NCI-H2227 treated with DMSO at 0.1 percent for 48 hours (cell line): ENCODE data around the gene SPAG9.
"Not testable (repeated sequence)": the region's sequence is repeated elsewhere in the genome, so short reads cannot be mapped to it uniquely, and the experiment has no call there.

Source experiments
- DNase-seq: peaks from one replicate; lab custom pipeline; 2025; lab: John Stamatoyannopoulos, UW

The SPAG9 gene

GRCh38 chr17:51142597-51142996 lies 21.9 kb upstream of the SPAG9 start:
- DNase-seq, result no peak

DNA sequence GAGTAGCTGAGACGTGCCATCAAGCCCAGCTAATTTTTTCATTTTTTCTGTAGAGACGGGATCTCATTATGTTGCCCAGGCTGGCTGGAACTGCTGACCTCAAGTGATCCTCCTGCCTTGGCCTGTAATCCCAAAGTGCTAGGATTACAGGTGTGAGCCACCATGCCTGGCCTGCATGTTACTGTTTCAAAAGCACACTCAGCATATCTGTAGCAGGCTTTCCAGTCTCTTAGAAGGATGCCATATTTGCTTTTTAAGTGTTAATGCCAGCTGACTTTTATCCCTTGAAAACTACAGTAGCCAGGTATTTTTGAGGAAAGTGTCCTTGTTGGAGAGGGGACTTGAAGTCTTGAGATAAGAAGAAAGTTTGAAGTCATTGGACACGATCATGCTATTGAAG lies 15.3 kb upstream of the SPAG9 start:
- DNase-seq, result no peak

DNA sequence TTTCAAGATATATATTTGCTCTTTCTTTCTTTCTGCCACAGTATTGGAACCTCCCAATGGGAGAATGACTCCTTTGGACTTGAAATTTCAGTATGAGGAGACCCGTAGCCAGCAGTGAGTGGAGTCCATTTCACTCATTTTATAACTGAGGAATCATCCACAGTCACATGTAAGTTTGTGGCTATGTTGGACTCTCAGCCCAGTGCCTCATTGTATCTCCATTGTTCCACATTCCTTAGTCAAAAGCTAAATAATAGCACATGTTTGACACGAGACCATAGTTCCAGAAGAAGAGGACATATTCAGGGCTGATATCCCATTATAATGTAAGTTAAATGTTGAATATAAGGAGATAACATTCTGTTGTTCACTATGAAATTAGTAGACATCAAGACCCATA lies 12.7 kb upstream of the SPAG9 start:
- DNase-seq, result no peak

DNA sequence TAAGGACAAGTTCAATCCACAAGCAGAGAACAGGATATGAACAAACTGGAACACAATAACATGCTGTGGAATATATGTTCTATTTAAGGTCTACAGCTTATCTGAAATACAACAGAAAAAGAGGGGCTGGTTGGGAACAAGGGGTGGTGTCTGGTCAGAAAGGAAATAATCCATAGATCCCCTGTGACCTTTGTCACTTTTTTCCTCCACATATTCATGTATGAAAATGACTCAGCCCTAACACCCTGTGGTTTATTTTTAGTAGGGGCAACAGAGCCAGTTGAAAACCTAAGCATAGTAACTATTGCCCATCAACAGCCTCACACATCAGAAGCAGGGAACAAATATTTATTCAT lies 12.3 kb upstream of the SPAG9 start:
- DNase-seq, result no peak

GRCh38 chr17:51128076-51128475 lies 7.4 kb upstream of the SPAG9 start:
- no peak for DNase-seq

DNA sequence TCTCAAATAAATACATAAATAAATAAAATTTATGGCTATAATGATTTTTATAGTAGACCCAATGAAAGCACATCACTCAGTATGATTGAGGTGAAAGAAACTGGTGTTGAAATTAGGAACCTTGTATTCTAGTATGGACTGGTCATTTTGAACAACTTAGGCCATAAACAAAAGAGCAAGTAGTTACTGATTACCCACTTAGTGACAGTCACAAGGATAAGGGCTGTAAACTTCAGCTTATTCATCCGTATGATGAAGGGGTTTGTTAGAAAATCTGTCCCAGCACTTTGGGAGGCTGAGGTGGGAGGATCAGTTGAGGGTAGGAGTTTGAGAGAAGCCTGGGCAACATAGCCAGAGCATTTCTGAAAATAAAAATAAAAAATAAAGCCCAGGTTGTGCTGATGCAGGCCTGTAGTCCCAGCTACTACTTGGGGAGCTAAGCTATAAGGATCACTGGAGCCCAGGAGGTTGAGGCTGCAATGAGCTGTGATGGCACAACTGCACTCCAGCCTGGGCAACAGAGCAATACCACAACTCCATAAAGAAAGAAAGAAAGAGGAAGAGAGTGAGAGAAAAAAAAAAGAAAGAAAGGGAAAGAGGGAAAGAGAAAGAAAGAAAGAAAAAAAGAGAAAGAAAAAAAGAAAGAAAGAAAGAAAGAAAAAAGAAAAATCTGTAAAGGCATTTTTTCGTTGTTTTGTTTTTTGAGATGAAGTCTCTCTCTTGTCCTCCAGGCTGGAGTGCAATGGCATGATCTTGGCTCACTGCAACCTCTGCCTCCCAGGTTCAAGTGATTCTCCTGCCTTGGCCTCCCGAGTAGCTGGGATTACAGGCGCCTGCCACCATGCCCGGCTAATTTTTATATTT lies 4.2 kb upstream of the SPAG9 start:
- DNase-seq, result no peak

DNA sequence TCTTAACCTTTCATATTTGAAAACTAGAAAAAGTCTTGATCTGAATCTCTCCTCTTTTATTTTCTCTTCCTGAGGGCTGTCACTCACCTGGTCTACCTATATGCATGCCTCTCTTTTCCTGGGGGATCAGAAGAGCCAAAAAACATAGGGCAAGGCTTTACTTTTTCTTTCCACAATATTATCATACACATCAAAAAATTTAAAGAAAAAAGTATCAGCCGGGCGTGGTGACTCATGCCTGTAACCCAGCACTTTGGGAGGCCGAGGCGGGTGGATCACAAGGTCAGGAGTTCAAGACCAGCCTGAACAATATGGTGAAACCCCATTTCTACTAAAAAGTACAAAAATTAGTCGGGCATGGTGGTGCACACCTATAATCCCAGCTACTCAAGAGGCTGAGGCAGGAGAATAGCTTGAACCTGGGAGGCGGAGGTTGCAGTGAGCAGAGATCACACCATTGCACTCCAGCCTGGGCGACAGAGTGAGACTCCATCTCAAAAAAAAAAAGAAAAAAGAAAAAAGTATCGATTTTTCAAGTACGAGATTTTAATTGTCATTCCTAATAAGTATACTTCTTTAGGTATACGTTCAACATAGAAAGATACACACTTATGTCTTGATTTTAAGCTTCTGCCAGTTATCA lies 1.9 kb upstream of the SPAG9 start:
- not testable (repeated sequence) for DNase-seq

DNA sequence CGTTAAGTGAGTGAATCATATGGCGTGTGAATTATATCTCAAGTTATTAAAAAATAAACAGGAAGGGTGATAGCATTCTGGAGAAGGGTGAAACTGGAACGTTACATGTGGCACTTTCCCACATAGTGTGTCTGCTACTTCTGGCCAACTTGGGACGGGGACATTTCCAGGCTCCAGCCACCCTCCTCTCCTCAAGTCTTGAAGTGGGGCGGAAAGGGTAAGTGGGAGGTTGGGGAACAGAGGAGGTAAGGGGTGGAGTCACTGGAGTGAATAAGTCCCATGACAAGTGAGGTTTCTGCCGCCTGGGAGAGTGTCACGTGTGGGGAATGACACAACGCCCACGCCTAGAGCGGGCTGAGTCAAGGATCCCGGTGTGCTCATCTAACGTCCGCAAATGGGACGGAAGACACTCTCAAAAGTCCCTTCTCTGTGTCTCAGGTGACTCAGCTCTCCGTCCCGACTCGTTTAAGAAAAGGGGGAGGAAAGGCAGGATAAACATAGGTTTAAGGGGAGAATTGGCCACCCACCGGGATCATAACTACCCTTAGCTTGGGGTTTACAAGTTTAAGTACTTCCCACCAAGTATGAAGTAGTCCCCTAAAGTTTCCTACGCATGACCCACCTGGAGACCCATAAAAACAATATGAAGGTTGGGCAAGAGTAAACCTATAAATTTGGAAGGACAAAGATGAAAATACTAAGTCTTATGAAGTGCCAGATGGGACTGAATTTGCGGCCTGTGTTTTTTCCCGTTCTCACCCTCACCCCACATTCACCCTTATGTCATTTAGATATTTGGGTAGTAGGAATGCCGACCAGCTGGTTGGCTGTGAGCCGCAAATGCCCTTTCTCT lies 1.2 kb upstream of the SPAG9 start:
- DNase-seq, result peak; percentile 43

DNA sequence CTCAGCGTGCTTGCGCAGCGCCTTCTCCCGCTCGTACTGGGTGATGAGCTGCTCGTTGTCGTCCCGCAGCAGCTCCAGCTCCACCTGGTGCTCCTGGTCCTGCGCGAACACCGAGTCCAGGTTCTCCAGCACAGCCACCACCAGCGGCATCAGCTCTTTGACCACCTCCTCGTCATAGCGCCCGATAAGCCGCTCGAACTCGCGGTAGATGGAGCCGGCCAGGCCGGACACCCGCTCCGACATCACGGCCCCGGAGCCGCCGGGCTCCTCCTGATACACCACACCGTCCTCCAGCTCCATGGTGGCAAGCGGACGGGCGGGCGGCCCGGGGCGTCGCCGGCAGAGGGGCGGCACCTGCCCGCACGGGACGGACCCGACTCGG lies 320 bp downstream of the SPAG9 start:
- no peak for DNase-seq

- no peak for DNase-seq
These were observed 982 bp downstream of the SPAG9 start for GRCh38 chr17:51119415-51120356.

DNA sequence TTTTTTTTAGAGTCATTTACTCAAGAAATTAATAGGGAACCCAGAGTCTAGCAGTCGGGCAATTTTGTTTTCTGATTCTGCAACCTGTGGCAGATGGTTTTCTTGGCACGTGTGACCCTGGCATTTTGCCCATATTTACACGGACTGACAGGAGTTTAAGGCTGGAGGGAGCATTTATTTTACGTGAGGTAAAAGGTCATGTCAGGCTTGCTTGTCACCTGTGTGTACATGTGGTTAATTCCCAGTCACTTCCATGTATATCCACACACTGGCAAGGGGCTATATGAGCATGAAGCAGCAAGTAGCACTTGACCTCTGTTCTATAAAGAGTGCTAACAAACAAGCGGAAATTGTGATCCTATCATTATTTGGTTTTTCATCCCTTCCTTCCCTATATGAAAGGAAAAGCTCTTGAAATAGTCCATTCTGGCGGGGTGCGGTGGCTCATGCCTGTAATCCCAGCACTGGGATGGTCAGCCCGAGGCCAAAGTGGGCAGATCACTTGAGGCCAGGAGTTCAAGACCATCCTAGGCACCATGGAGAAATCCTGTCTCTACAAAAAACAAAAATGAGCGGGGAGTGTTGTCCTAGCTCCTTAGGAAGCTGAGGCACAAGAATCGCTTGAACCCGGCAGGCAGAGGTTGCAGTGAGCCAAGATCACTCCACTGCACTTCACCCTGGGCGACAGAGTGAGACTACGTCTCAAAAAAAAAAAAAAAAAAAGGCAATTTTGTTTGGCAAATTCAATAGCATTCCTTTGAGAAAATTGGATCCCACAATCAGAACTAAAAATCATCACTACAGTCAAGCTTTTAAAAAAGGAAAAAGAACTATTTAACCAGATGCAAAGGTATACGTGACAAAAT lies 2.1 kb downstream of the SPAG9 start:
- peak; percentile 46 for DNase-seq

DNA sequence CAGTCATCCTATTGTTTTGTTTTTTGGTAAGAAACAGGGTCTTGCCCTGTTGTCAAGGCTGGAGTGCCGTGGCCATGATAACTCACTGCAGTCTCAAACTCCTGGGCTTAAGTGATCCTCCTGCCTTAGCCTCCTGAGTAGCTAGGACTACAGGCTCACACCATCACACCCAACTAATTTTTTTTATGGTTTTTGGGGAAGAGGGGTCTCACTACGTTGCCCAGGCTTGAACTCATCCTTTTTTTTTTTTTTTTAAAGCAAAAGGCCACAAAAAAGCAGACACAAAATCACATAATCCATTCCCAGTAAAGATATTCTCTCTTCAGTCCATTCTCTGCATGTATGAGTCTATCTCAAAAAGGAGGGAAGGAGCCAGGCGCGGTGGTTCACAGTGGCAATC lies 5.5 kb downstream of the SPAG9 start:
- no peak for DNase-seq

GRCh38 chr17:51112303-51113222 lies 8.1 kb downstream of the SPAG9 start:
- DNase-seq, result not testable (repeated sequence)

- no peak for DNase-seq
These were observed 12.9 kb downstream of the SPAG9 start for GRCh38 chr17:51107778-51108177.

DNA sequence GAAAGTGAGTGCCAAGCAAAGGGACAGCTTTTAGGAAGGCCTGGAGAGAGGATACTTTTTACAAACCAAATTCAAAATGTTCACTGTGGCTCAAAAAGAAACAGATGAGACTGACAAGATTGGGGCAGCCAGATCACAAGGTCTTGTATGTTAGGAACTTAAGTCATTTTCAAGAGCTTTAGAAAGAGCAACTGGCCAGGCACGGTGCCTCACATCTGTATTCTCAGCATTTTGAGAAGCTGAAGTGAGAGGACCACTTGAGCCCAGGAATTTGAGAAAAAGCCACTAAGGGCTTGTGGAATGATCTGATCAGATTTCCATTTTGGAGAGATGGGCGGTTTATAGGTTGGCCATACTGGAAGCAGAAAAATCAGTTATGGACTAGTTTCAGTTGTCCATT lies 17.2 kb downstream of the SPAG9 start:
- no peak for DNase-seq

DNA sequence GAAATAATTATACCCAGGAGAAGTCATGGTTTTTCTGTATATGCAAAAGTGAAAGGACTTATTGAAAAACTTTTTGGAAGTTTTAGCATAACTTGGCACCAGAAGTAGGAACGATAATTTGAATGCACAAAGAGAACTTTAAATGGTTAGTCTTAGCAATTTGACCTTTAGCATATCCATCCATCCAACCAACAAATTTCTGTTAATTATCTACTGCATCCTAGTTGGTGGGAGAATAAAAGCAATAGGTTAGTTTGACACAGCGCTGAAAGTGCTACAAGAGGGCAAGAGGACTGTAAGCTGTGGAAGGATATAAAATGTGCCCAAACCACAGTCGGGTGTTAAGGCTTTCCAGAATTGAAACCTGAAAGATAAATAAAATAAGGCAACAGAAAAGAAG lies 17.6 kb downstream of the SPAG9 start:
- no peak for DNase-seq

DNA sequence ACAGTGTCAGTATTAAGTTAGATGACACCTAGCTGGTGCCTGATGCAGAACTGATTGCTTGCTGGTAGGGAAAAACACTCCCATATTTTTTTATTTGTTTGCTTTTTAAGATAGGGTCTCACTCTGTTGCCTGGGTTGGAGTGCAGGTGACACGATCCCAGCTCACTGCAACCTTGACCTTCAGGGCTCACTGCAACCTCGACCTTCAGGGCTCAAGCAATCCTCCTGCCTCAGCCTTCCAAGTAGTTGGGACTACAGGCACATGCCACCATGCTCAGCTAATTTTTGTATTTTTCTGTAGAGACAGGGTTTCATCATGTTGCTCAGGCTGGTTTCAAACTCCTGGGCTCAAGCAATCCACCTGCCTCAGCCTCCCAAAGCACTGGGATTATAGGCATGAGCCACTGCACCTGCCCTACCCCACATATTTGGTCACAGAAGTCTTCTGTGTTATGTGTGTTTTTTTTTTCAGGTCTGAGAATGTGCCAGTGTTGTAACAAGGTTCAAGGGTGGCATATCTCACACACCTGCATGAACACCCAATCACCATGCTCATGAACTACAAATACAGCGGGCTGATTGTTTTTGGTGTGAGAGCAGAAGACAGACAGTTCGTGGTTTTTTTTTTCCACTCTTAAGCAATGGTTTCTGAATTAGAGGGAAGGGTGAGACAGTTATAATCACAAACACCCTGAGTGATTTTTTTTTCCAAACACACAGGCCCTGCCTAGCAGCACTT lies 22.8 kb downstream of the SPAG9 start:
- DNase-seq, result no peak

- DNase-seq, result no peak
These were observed 29.0 kb downstream of the SPAG9 start for GRCh38 chr17:51091635-51092034.

DNA sequence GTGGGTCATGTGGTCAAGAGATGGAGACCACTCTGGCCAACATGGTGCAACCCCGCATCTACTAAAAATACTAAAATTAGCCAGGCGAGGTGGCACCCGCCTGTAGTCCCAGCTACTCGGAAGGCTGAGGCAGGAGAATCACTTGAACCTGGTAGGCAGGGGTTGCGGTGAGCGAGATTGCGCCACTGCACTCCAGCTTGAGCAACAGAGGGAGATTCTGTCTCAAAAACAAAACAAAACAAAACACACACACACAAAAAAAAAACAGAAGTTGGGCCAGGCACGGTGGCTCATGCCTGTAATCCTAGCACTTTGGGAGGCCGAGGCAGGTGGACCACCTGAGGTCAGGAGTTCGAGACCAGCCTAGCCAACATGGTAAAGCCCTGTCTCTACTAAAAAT lies 31.8 kb downstream of the SPAG9 start:
- DNase-seq, result not testable (repeated sequence)
